Smooth muscle cell of the brain vasculature (primary cell): ENCODE results near the gene MEX3A.
A peak's percentile ranks its signal among the peaks of the same experiment; 100 is the strongest.
"Not testable (repeated sequence)": the region's sequence is repeated elsewhere in the genome, so short reads cannot be mapped to it uniquely, and the experiment has no call there.

ENCODE experiments used
- DNase-seq: peaks from one replicate; pipeline ENCODE4 v3.0.0-alpha.2; 2012; ENCODE audit warnings: low read depth, low spot score

Gene MEX3A

DNA sequence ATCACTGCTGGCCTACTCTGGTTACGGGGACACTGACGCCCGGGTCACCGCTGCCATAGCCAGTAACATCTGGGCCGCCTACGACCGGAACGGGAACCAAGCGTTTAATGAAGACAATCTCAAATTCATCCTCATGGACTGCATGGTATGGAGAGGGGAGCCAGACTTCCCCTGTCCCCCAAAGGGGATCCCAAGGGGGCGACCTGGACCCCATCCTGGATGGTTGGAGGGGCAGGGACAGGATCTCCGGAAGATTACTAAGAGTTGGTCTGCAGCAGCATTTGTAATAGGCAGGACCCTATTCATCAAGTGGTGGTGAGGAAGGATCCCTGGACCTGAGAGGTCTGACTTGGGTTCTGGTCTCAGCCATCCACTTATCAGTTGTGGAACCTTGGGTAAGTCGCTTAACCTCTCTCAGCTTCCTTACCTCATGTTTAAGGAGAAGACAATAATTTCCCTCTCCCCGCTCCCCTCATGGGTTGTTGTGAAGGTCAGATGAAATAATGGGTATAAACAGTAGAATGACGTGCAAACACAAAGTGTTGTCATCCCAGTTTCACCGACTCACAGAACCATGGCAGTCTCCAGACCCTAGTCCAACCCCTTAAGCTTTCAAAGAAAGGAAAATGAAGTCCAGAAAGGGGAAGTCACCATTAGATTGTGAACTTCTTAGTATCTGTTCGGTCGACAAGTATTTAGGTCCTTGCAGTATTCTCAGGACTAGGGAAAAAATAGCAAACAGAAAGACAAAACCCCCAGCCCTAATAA lies 26.8 kb downstream of the MEX3A start:
- DNase-seq, result no peak

DNA sequence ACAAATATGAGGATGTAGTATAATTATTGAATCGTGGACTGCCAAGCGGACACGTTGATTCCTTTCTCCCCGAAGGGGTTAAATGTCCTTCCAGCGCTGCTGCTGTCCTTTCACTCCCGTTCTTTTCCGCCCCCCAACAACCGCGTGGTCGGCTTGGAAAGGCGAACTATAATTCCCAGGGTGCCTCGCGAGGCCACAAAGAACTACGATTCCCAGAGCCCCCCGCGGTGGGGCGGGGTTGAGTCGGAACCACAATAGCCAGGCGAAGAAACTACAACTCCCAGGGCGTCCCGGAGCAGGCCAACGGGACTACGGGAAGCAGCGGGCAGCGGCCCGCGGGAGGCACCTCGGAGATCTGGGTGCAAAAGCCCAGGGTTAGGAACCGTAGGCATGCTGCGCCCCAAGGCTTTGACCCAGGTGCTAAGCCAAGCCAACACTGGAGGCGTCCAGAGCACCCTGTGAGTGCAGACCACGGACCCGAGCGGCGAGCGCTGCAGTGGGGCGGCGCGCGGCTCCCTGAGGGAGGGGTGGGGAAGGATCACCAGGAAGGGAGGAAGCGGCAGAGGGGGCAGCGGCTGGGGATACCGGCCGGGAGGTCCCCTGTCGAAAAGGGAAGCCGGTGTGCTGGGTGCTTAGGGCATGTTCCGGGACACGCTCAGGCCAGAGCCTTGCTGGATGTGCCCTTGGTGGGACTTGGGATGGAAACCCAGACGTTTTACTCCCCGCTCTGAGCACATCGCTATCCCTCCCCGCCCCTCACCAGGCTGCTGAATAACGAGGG lies 27.6 kb downstream of the MEX3A start, which contains the start of gene LAMTOR2:
LAMTOR2 (plus strand) TSS at position 283 of the 781 bp plus-strand sequence; CDS start at position 391, 108 bp downstream.
- DNase-seq, result peak; percentile 92

DNA sequence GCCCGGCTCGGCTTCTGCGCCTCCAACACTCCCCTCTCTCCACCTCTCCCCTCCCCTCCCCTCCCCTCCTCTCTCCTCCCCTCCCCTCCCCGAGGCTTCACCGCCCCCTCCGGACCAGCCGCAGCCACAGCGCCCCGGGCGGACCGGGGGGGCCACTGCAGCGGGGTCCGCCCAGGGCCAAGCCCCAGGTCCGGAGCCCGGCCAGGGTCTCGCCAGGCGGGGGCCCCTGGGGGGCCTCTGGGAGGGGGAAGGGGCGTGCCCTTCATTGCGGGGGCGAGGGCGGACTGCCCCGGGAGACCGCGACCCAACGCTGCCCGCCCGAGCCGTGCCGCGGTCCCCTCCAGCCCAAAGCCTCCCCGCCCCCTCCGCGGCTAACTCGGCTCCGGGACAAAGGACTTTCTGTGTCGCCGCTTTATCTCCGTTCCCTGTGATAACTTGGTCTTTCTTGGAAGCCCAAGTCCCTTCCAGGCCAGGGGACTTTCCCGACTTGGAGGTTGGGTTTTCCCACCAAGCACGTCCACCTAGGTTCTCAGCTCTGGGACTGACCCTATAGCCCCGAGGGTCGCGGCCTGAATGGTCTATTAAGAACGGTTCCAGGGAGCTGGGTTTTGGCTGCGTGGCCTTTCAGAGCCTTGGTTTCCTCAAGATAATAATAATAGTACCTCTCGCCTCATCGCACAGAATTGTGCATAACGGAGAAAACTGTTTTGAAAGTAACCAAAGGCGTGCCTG lies 28.3 kb downstream of the MEX3A start, which contains the start of gene UBQLN4:
UBQLN4 (minus strand) TSS at position 31 of the 732 bp plus-strand sequence. CDS start 97 bp downstream, outside the sequence.
- no peak for DNase-seq

DNA sequence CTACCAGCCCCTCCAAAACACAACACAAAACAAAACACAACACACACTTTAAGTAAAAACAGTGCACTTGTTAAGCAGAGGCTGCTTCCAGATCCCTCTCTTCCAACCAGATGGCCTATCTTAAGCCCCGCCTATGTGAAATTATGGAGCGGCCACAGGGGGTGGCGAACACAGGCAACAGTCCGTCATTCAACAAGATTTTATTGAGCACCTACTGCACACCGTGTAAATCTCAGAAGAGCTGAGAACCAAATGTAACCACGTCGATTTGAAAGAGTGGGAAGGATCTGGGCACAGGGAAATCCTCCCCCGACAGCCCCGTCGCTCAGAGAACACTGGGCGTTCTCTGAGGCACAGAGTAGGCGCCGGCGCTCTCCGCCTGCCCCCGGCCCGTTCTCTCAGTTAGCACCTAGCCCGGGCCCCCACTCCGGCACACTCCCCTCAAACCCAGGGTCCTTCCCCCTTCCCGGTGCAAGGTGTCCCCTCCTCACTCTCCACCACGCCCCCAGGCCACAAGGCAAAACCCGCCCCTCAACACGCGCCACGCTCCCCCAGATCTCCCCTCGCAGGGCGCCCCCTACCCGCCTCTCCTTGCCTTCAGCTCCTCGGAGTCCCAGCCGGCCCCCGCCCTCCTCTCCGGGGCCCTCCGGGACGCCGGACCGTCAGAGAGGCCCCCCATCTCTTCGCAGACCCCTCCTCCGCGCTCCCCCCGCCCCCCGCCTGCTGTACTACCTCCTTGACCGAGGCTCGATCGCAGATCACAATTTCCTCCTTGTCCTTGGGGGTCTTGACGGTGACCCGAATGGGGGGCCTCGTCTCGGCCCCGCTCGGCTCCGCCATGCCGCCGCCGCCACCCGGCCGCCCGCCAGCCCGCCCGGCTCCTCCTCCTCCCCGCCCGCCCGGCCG lies 29.1 kb downstream of the MEX3A start:
- DNase-seq, result no peak

DNA sequence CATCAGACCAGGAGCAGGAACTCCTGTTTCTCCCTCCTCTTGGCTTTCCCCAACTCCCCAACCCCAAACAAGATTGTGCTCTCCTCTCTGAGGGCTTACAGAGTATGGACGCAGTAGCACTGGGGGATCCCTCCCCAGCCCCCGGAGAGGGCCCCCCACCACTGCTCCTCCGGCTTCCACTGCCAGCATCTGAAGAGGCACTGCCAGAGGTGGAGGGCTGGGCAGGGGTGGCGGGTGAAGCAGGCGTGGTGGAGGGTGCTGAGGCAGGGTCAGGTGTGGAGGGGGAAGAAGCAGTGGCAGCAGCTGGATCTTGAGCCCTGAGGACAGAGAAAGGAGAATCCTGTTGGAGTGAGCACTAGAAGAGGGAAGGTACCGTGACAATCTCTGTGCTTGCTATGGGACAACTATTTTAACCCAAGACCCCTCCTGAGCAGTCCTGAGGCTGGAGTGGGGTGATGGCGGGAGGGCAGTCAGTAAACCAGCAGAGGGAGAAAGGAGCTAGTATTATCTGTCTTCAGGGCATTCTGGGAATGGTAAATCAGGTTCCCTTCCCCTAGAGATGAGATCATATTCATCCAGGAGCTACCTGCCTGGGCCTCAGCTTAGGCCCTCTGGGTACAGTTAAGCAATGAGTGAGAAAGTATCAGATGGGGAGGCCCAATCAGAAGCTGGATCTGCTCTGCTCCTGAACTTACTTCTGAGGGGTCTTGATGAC lies 31.1 kb downstream of the MEX3A start:
- no peak for DNase-seq

DNA sequence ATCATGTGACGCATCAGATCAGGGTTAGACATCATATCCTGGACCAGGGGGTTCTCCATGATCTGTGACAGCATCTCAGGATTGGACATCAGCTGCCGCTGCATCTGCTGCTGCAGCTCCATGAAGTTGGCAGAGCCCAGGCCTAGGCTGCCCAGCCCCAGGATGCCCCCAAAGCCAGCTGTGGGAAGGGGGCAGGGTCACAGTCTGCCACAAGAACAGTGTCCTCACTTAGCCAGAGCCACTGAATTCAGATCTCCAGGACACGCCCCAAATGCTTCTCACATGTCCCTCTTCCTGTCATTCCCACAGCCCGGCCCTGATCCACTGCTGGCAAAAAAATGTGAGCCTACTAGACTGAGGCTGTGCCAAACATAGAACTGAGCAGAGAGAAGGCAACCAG lies 31.9 kb downstream of the MEX3A start:
- no peak for DNase-seq

DNA sequence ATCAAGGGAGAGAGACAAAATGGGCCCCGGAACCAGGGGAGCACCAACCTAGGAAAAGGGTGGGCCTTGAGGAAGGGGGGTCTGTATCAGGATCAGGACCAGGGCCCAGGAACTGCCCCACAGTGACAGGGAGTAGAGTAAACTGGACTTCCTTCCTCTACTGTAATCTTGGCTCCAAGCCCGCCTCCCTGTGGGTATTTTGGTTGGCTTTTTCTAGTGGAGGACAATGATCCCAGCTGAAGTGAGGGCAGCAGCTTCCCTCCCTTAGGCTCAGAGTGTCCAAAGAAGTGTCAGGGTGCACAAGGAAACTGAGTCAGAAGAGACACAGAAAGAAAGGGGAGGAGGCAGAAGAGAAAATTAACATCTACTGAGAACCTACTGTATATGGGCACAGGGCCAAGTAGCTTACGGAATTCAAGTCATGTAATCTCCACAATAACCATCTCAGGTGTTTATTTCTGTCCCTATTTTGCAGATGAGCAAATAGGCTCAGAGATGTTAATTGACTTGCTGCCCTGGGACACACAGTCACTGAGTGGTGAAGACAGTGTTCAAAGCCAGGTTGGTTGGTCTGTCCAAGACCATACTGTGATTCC lies 33.5 kb downstream of the MEX3A start:
- no peak for DNase-seq

DNA sequence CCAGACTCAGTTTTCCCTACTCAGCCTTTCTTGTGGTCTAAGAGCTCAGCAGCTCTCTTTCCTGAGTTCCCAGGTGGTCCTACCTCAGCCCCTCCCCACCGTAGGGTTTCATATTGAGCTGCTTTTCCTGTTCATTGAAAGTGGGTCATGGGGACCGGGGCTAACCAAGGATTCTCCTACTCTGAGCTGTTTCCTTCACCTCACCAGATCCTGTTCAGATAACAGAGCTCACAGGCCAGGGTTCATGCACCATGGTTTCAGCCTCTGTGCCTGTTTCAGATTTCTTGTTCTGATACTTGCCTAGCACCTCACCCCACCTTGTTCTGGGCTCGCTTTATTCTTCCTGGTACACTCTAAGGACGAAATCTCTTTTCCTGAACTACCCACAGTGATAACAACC lies 37.2 kb downstream of the MEX3A start:
- no peak for DNase-seq

DNA sequence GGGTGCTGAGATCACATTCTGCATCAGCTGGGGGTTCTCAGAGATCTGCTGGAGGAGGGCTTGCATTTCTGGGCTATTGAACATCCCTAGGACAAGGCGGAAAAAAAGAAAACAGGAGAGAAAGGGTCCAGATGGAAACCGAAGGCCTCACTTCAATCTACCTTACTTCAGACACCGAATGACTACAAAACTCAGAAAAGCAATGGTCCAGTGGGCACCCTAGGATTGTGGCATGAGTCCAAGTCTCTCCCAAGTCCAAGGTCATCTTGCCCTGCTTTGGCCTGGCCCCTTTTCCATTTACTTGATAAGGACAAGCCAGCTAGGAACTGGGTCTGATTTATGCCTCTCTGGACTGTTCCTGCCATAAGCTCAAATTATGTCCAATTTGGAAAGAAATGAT lies 39.4 kb downstream of the MEX3A start:
- DNase-seq, result no peak

DNA sequence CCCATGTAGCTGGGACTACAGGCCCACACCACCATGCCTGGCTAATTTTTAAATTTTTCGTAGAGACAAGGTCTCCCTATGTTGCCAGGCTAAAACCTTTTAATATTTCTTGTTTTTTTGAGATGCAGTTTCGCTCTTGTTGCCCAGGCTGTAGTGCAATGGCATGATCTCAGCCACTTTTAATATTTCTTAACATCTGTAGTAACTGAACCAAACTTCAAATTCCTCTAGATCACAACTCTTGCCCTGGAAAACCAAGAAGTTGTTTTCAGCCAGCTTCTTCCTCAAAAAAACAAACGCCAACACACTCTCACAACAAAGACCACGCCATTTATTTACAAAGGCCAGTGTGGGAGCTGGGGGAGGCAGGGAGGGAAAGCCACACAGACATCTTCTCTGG lies 47.3 kb downstream of the MEX3A start:
- not testable (repeated sequence) for DNase-seq

DNA sequence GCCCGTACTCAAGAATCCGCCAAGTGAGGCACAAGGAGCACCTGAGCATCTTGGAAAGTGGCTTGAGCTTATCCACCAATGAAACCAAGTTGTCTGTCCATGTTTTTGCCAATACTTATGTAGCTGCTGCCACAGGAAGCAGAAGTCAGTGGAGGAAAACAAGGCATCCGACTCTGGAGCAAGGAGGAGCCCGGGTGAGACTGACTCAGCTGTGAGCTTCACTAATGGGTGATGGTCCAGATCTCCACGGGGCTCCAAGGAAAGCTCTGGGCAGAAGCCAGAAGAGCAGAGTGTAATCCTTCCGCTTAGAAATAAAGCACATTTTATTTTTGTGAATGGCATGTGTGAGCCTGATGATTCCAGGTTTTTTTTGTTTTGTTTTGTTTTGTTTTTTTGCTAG lies 49.3 kb downstream of the MEX3A start:
- peak; percentile 62 for DNase-seq

DNA sequence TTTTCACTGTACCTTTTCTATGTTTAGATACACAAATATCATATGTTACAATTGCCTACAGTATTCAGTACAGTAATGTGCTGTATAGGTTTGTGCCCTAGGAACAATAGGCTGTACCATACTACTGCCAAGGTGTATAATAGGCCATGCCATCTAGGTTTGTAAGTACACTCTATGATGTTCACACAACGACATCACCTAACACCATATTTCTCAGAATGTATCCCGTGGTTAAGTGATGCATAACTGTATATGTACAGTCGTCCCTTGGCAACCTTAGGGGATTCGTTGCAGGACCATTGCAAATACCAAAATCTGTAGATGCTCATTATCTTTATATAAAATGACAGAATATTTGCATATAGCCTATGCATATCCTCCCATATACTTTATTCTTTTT lies 55.7 kb downstream of the MEX3A start:
- no peak for DNase-seq

DNA sequence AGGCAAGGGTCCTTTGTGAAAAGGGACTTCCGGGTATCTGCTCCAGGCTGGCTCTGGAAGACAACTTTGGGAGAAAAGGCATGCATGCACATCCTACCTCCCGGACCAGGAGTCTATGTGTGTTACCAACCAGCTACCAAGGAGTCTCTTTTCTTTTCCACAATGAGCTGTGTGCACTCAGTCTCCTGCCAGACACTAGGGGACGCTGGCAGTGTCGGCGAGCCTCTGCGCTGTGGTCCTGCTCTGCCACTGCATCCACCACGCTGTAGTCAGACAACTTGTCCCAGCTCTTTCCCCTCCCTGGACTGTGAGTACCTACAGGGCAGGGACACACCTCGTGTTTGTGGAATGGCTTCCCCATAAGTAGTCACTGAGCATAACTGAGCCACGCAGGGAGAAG lies 56.4 kb downstream of the MEX3A start:
- DNase-seq, result no peak

DNA sequence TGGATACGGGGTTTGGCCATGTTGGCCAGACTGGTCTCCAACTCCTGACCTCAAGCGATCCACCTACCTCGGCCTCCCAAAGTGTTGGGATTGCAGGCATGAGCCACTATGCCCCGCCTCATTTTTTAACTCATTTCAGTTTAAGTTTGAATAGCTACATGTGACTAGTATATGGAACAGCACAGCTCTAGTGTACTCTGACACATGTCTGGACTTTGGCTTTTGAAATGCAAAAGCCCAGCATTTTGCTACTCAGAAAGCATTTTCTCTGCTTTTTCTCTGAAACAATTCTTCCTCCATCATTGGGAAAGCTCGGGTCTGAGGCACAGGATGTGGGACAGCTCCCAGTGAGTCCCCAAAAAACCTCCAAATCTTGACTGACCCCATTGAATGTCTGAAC lies 57.5 kb downstream of the MEX3A start:
- no peak for DNase-seq
